DND-41 (cell line): ENCODE data around the gene ARTN.

Experiments used
- CTCF ChIP-seq: IDR thresholded peaks from 2 replicates; pipeline ENCODE4 v1.5.1; 2012; ENCODE audit warnings: borderline replicate concordance, low read length, moderate library complexity, mild to moderate bottlenecking; ENCODE audit not compliant: poor library complexity, severe bottlenecking; ENCODE audit errors: extremely low read depth
- EZH2 ChIP-seq: IDR thresholded peaks from 3 replicates; pipeline ENCODE4 v1.6.1; 2012; ENCODE audit warnings: borderline replicate concordance, low read depth, mild to moderate bottlenecking, moderate library complexity, low read length, inconsistent platforms; ENCODE audit not compliant: severe bottlenecking

DNA sequence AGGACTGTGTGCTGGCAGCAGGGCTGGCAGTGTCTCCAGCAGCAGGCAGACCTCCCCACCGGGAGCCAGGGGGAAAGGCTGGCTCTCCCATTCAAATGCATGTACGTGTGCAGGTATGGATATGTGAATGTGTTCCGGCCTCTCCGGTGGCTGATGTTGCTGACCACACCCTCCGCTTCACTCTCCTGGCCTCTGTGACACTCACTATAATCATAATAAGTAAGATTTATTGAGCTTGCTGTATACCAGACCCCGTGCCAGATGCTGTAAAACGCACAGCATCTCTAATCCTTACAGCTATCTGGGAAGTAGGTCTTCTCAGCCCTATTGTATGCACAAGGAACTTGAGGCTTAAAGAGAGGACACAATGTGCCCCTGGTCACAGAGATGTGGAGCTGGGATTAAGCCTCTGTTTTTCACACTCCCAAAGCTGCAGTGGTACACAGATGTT is 20.5 kb upstream of the ARTN start:
- TF ChIP-seq CTCF: no peak
- TF ChIP-seq EZH2: no peak
